Neutrophil (primary cell): ENCODE data around the gene SYNCRIP.
A peak's percentile ranks its signal among the peaks of the same experiment; 100 is the strongest.
"Not testable (repeated sequence)": the region's sequence is repeated elsewhere in the genome, so short reads cannot be mapped to it uniquely, and the experiment has no call there.

Source experiments
- H3K27ac ChIP-seq: fragments of 200-600 bp; sonication (generic); 2 replicates; pipeline ENCODE4 v1.5.1; 2016; ENCODE audit warnings: mild to moderate bottlenecking, moderate library complexity
- H3K27me3 ChIP-seq: fragments of 200-600 bp; sonication (generic); 2 replicates; pipeline ENCODE4 v1.6.0; 2016; ENCODE audit warnings: mild to moderate bottlenecking
- H3K36me3 ChIP-seq: fragments of 200-600 bp; sonication (generic); 2 replicates; pipeline ENCODE4 v1.5.1; 2017
- H3K4me1 ChIP-seq, 2 experiments: fragments of 200-600 bp in 1 of 2; sonication (generic) in 1 of 2; 1 replicate in 1 of 2; 2 replicates in 1 of 2; pipeline versions ENCODE4 v1.5.1 to v1.6.1; 2013 to 2016; ENCODE audit warnings: low read depth in 1 of 2, low read length in 1 of 2, mild to moderate bottlenecking in 1 of 2, moderate library complexity in 1 of 2; ENCODE audit not compliant: control insufficient read depth in 1 of 2, insufficient read depth in 1 of 2
- H3K4me3 ChIP-seq, 2 experiments: fragments of 200-600 bp in 1 of 2; sonication (generic) in 1 of 2; 1 replicate in 1 of 2; 2 replicates in 1 of 2; pipeline ENCODE4 v1.5.1; 2013 to 2016; ENCODE audit warnings: low read depth in 1 of 2, low read length in 1 of 2, mild to moderate bottlenecking in 1 of 2, moderate library complexity in 1 of 2
- H3K9me3 ChIP-seq: fragments of 200-600 bp; sonication (generic); 2 replicates; pipeline ENCODE4 v1.5.1; 2016
- CTCF ChIP-seq: fragments of 200-600 bp; sonication (generic); IDR thresholded peaks from 2 replicates; pipeline ENCODE4 v1.5.1; 2016; ENCODE audit warnings: antibody characterized with exemption

Gene SYNCRIP

GRCh38 chr6:85684133-85684808 is 41.6 kb upstream of the SYNCRIP start:
- TF ChIP-seq CTCF = no peak
- H3K4me3 ChIP-seq = no peak overlapping the region
- no peaks in the 10 kb centered on the region for H3K27me3 ChIP-seq
- no peak overlapping the region for H3K27ac ChIP-seq
- peaks cover 3 to 6% of the 10 kb centered on the region in 2 experiments for H3K4me1 ChIP-seq
- no peaks in the 10 kb centered on the region for H3K9me3 ChIP-seq
- no peaks in the 10 kb centered on the region for H3K36me3 ChIP-seq

DNA sequence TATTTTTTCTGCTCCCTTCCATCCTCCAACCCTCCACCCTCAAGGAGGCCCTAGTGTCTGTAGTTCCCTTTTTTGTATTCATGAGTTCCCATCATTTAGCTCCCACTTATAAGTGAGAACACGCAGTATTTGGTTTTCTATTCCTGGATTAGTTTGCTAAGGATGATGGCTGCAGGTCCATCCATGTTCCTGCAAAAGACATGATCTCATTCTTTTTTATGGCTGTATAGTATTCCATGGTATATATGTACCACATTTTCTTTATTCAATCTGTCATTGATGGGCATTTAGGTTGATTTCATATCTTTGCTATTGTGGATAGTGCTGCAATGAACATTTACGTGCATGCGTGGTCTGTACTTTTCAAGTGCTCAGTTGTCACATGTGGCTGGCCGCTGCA is 39.2 kb upstream of the SYNCRIP start:
- H3K9me3 ChIP-seq, H3K36me3 ChIP-seq, H3K27me3 ChIP-seq, H3K4me3 ChIP-seq, H3K27ac ChIP-seq: not testable (repeated sequence)
- peaks cover 21 to 22% of the 10 kb centered on the region in 2 experiments for H3K4me1 ChIP-seq

DNA sequence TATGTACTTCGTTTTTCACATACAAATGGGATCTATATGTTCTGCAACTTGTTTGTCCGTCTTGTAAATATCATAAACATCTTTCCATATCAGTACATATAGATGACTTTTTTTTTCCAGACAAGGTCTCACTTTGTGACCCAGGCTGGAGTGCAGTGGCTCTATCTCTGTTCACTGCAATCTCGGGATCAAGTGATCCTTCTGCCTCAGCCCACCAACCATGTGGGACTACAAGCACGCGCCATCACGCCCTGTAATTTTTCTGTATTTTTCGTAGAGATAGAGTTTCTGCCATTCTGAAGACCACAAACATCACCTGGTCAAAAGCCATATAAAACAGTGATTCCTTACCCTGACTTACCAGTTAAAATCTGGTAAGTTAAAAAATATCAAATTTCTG is 37.7 kb upstream of the SYNCRIP start:
- no peak overlapping the region for H3K4me3 ChIP-seq
- no peaks in the 10 kb centered on the region for H3K9me3 ChIP-seq
- H3K27ac ChIP-seq = no peak overlapping the region

DNA sequence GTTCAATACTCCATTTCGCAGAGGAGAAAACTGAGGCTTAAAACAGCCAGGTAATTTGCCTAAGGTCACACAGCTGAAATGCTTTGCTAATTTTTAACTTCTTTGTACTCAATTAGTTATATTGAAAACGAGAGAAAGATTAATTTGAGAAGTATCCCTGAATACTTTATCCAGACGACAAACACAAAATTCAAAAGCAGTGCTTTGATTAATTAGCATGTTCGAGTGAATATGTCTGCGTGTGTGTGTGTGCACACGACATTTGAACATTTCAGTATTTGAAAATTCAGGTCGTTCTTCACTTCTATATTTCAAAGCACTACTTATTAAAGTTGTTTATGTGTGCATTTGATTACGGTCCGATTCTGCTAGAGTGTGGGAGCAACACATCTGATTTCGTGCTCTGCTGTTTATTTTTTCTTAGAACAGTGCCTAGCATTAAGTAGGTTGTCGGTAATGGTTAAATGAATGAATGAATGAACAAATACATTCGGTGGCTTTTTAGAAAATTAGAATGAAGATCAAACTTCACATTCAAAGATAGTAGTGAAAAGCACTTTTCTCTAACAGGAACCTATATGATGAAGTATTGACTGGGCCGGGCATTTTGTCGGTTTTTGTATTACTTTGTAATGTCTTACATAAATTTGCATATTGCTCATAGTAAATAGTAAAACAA is 36.9 kb upstream of the SYNCRIP start:
- H3K4me3 ChIP-seq = peak overlapping the region; percentile 85 to 92
- H3K27me3 ChIP-seq = no peaks in the 10 kb centered on the region
- peak overlapping the region; percentile 87 for H3K27ac ChIP-seq
- H3K4me1 ChIP-seq = peaks cover 36 to 39% of the 10 kb centered on the region in 2 experiments
- no peak for TF ChIP-seq CTCF
- no peaks in the 10 kb centered on the region for H3K36me3 ChIP-seq
- no peaks in the 10 kb centered on the region for H3K9me3 ChIP-seq

More for the DNA sequence above, 37.7 kb upstream of the SYNCRIP start:
- no peak for TF ChIP-seq CTCF
- Histone ChIP-seq H3K36me3 (no peaks in the 10 kb centered on the region), H3K4me1 (peaks cover 36 to 37% of the 10 kb centered on the region in 2 experiments), H3K27me3 (no peaks in the 10 kb centered on the region)

- H3K27ac ChIP-seq = peak overlapping the region; percentile 87
Observed at GRCh38 chr6:85678602-85679444, 36.1 kb upstream of the SYNCRIP start.

More at GRCh38 chr6:85678602-85679444, 36.1 kb upstream of the SYNCRIP start:
- Histone ChIP-seq H3K36me3 (no peaks in the 10 kb centered on the region), H3K9me3 (no peaks in the 10 kb centered on the region), H3K4me3 (peak overlapping the region; percentile 85 to 92), H3K27me3 (no peaks in the 10 kb centered on the region), H3K4me1 (peaks cover 36 to 39% of the 10 kb centered on the region in 2 experiments)
- peak; percentile 38 for TF ChIP-seq CTCF
